Measurements from ENCODE around the gene RABGAP1L. TPM values are rescaled to one million over a fixed set of nuclear protein-coding genes. Genes with fewer than 3 reads are reported as not detected.

RABGAP1L gene
- total RNA-seq, 1 donor from 2014 or later: 44.1 TPM

DNA sequence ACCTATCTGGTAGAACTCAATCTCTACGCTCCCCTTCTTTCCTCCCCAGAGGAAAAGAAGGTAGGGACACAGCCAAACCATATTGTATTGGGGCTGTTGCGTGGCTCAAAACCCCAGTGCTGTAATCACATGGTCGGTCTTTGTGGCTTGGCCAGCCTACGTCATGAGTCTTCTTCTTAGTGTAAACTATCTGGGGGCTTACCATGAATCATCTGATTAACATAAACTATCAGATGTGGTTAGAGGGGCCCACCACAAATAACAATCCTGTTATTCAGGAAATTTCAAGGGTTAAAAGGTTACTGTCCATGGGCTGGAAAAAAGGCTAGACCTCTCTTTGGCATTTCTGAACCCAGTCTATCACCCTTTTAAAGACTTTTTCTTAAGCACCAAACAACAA, 238.9 kb downstream of the RABGAP1L start:
- no peak overlapping the region for H3K27ac Mint-ChIP-seq (ENCODE audit: unreplicated experiment)
- H3K4me1 Mint-ChIP-seq (ENCODE audit: low read depth, unreplicated experiment): no peaks in the 10 kb centered on the region
- no peak overlapping the region for H3K4me3 Mint-ChIP-seq (ENCODE audit: unreplicated experiment)
- H3K36me3 Mint-ChIP-seq (ENCODE audit: unreplicated experiment): no peaks in the 10 kb centered on the region
- TF ChIP-seq, protein P1, sequence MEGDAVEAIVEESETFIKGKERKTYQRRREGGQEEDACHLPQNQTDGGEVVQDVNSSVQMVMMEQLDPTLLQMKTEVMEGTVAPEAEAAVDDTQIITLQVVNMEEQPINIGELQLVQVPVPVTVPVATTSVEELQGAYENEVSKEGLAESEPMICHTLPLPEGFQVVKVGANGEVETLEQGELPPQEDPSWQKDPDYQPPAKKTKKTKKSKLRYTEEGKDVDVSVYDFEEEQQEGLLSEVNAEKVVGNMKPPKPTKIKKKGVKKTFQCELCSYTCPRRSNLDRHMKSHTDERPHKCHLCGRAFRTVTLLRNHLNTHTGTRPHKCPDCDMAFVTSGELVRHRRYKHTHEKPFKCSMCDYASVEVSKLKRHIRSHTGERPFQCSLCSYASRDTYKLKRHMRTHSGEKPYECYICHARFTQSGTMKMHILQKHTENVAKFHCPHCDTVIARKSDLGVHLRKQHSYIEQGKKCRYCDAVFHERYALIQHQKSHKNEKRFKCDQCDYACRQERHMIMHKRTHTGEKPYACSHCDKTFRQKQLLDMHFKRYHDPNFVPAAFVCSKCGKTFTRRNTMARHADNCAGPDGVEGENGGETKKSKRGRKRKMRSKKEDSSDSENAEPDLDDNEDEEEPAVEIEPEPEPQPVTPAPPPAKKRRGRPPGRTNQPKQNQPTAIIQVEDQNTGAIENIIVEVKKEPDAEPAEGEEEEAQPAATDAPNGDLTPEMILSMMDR (IDR thresholded peaks at IDR 0.05; ENCODE audit: partially characterized antibody, unreplicated experiment): no peak
- no peaks in the 10 kb centered on the region for H3K27me3 Mint-ChIP-seq (ENCODE audit: unreplicated experiment)
- H3K9me3 Mint-ChIP-seq (ENCODE audit: unreplicated experiment): no peaks in the 10 kb centered on the region
- DNase-seq: no peak

DNA sequence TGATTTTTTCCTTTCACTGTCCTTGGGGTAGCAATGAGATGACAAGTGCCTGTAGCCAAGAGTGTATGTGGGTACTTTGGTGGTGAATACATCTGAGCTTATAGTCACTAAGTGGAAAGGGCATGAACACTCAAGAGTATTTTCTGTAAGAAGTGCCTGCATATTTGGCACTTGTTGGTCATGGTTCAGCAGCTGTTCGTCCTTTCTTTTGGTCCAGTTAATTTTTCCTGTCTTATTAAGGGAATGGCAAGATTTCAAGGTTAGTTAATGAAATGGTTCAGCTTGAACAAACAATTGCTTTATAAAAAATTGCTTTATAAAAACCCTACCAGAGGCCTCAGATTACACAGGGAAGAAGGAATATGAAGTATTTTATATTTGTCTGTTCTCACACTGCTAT, 239.9 kb downstream of the RABGAP1L start:
- Mint-ChIP-seq H3K36me3 (ENCODE audit: unreplicated experiment) (no peaks in the 10 kb centered on the region), H3K27ac (ENCODE audit: unreplicated experiment) (no peak overlapping the region)

DNA sequence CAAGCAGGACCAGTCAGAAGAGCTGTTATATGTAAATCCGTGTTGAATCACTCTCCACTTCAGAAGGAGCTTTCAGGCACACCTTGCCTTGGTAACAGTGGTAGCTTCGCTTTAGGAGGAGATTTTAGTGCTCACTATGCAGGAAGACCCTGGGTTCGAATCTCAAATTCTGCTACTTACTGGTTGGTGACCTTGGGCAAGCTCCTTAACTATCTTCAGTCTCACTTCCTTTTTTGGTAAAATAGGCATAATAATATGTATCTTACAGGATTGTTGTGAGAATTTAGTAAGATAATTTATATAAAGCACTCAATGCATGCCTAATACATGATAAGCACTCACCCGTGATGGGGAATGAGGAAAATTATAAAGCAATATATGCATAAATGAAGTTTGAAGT, 241.8 kb downstream of the RABGAP1L start:
- Mint-ChIP-seq H3K36me3 (ENCODE audit: unreplicated experiment) (no peaks in the 10 kb centered on the region), H3K4me1 (ENCODE audit: low read depth, unreplicated experiment) (no peaks in the 10 kb centered on the region), H3K4me3 (ENCODE audit: unreplicated experiment) (no peak overlapping the region), H3K27me3 (ENCODE audit: unreplicated experiment) (no peaks in the 10 kb centered on the region), H3K9me3 (ENCODE audit: unreplicated experiment) (no peaks in the 10 kb centered on the region), H3K27ac (ENCODE audit: unreplicated experiment) (no peak overlapping the region)
- no peak for DNase-seq
- TF ChIP-seq, protein P1 (IDR thresholded peaks at IDR 0.05; ENCODE audit: partially characterized antibody, unreplicated experiment): no peak

More for the DNA sequence above, 239.9 kb downstream of the RABGAP1L start:
- DNase-seq: no peak
- Mint-ChIP-seq H3K4me1 (ENCODE audit: low read depth, unreplicated experiment) (no peaks in the 10 kb centered on the region), H3K4me3 (ENCODE audit: unreplicated experiment) (no peak overlapping the region), H3K27me3 (ENCODE audit: unreplicated experiment) (no peaks in the 10 kb centered on the region), H3K9me3 (ENCODE audit: unreplicated experiment) (no peaks in the 10 kb centered on the region)
- TF ChIP-seq, protein P1 (IDR thresholded peaks at IDR 0.05; ENCODE audit: partially characterized antibody, unreplicated experiment): no peak

DNA sequence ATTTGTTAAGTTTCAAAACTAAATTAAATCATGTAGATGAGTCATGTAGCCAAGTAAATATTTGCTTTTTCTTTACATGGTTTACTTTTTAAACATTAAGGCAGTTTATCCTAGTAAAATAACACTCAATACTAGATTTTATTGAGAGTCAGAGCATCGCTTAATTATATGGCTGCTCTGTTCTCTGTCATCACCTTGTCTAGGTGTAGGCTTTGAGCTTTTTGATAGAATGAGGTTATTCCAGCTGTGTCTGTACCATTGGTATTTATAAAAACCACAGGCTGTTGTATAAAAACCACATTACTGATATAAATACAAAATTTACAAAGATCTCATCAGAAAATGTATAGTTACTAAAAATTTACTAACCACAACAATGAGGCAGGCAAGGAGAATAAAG, 245.9 kb downstream of the RABGAP1L start:
- no peaks in the 10 kb centered on the region for H3K4me1 Mint-ChIP-seq (ENCODE audit: low read depth, unreplicated experiment)
- H3K36me3 Mint-ChIP-seq (ENCODE audit: unreplicated experiment): no peaks in the 10 kb centered on the region
- no peaks in the 10 kb centered on the region for H3K27me3 Mint-ChIP-seq (ENCODE audit: unreplicated experiment)
- DNase-seq: no peak
- no peak overlapping the region for H3K27ac Mint-ChIP-seq (ENCODE audit: unreplicated experiment)
- no peak overlapping the region for H3K4me3 Mint-ChIP-seq (ENCODE audit: unreplicated experiment)
- TF ChIP-seq, protein P1 (IDR thresholded peaks at IDR 0.05; ENCODE audit: partially characterized antibody, unreplicated experiment): no peak
- H3K9me3 Mint-ChIP-seq (ENCODE audit: unreplicated experiment): peaks cover 1% of the 10 kb centered on the region

DNA sequence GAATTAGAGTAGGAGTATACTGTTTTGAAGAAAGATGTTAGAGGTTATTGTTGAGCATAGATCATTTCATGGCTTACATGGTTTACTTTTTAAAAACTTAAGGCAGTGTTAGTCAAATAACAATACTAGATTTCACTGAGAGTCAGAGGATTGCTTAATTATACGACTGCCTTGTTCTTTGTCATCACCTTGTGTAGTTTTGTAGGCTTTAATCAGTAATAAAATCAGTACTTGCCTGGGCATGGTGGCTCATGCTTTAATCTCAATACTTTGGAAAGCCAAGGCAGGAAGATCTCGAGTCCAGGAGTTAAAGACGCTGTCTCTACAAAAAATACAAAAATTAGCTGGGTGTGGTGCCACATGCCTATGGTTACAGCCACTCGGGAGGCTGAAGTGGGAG, 247.1 kb downstream of the RABGAP1L start:
- TF ChIP-seq, protein P1 (IDR thresholded peaks at IDR 0.05; ENCODE audit: partially characterized antibody, unreplicated experiment): no peak
- H3K4me3 Mint-ChIP-seq (ENCODE audit: unreplicated experiment): no peak overlapping the region
- H3K4me1 Mint-ChIP-seq (ENCODE audit: low read depth, unreplicated experiment): no peaks in the 10 kb centered on the region

More for the DNA sequence above, 247.1 kb downstream of the RABGAP1L start:
- Mint-ChIP-seq H3K27me3 (ENCODE audit: unreplicated experiment) (no peaks in the 10 kb centered on the region), H3K36me3 (ENCODE audit: unreplicated experiment) (no peaks in the 10 kb centered on the region), H3K9me3 (ENCODE audit: unreplicated experiment) (peaks cover 1% of the 10 kb centered on the region), H3K27ac (ENCODE audit: unreplicated experiment) (no peak overlapping the region)
- DNase-seq: no peak

All from glutamatergic neuron (in vitro differentiated cells).